Fibroblast of skin of left quadriceps (primary cell): ENCODE measurements around the gene PCSK6.
A peak's percentile ranks its signal among the peaks of the same experiment; 100 is the strongest.
"Not testable (repeated sequence)": the region's sequence is repeated elsewhere in the genome, so short reads cannot be mapped to it uniquely, and the experiment has no call there.

Experiments used
- DNase-seq, 2 experiments: peaks; one replicate each; pipeline ENCODE4 v3.0.0-alpha.2; 2013; ENCODE audit warnings: low read depth in 2 of 2

PCSK6 gene

DNA sequence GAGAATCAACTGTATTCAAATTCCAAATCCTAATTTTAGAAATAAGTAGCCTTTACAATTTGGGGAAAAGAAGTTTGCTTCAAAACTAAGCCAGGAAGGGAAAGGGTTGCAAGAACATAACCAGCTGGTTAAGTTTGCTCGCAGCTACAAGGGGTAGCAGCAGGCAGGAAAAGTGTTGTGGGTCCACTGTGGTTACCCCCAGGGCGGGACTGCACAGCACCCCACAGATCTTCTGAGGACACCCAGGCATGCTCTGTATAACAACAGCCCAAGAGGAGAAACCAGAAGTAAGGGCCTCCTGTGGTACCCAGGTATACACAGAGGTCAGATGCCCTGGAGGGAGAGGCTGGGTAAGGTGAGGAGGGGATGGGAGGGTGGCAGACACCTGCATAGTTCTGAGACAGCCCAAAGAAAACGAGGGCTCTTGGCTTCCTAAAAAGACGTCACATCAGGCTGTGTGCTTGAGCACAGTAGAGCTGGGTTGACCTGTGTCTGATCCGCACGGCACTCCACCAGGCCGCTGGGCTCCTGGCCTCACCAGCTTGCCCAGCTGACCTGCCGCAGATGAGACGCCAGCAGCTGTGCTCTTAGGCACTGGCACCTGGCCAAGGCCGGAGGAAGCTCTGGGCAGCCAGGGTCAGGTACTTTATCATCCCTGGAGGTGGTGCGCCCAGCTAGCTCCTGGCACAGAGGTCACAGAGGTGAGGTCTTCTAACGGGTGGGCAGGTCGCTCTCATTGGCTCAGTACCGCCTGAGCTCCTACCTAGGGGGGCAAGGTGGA, 112.7 kb downstream of the PCSK6 start:
- DNase-seq = no peak

- not testable (repeated sequence) for DNase-seq
Measured at GRCh38 chr15:101375006-101375405, 114.5 kb downstream of the PCSK6 start.

GRCh38 chr15:101374326-101374725, 115.2 kb downstream of the PCSK6 start:
- no peak for DNase-seq

DNA sequence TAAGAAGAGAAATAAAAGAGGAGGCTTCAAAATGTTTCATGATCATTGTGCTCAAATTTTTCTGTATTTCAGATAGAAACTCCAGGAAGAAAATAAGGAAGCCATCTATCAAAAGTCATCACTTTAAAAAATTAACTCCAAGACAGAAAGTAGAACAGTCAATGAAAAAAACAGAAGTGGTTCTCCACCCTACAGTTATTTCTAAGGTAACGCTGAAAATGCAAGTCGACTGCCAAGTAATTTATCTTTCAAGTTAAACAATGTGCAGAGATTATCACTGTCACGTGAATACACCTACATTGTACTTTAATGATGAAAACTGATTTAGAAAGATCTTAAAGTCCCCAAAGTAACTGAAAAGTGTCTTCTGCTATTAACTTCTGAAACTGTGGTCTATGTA, 115.9 kb downstream of the PCSK6 start:
- no peak for DNase-seq

DNA sequence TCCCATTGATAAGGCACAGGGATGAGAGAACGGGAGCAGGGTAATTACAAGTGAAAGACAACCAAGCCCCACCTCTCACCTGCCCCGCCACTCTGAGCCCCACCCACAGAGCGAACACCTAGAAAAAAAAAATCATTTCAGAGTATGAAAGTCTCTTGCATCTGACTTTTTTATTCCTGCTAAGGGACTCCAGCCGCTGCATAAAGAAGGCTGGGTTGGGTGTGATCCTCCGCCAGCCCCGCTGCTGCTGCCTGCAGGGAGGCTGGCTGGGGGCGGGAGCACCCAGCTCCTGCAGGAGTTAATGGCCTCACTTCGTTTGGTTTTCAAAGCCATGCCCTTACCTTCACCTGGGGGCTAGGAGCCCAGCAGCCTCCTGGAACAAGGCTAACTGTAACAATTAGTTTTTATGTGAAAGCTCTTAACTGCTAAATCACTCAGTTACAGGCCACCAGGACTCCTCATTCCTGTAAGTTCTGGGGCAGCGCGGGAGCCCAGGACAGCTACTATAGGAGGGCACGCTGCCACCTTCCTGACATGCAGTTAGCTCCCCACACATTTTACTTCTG, 116.5 kb downstream of the PCSK6 start:
- no peak for DNase-seq

DNA sequence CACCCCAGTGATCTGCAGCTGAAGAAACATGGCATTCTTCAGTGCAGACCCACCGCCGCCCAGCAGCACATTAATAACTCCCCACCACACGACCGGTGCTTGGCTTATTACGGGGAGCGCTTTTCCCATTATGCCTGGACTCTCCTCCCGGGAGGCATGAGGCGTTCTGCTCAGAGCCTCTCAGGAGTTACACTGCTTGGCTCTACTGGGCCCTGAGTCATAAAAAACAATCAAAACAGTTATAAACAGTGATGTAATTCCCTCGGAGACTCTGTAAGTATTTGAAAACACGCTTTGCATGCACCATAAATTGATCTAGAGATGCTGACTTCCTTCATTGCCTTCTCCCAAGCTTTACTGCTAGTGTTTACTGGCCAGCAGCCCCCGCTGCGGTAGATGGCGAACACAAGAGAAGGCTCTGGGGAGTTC, 117.3 kb downstream of the PCSK6 start:
- peak; percentile 4 to 10 for DNase-seq

- no peak for DNase-seq
Measured at GRCh38 chr15:101371519-101371918, 118.0 kb downstream of the PCSK6 start.

DNA sequence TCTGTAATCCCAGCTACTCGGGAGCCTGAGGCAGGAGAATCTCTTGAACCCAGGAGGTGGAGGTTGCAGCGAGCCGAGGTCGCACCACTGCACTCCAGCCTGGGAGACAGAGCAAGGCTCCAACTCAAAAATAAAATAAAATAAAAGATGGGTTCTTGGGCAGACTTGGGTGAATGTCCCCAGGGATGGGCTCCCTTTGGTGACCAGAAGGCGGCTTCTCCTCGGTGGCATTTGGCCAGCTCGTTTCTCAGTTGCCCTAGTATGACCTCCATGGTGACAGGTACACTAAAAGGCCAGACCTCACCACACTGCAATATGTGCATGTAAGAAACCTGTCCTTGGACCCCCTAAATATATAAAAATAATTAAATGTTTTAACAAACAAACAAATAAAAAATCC, 118.4 kb downstream of the PCSK6 start:
- no peak for DNase-seq

DNA sequence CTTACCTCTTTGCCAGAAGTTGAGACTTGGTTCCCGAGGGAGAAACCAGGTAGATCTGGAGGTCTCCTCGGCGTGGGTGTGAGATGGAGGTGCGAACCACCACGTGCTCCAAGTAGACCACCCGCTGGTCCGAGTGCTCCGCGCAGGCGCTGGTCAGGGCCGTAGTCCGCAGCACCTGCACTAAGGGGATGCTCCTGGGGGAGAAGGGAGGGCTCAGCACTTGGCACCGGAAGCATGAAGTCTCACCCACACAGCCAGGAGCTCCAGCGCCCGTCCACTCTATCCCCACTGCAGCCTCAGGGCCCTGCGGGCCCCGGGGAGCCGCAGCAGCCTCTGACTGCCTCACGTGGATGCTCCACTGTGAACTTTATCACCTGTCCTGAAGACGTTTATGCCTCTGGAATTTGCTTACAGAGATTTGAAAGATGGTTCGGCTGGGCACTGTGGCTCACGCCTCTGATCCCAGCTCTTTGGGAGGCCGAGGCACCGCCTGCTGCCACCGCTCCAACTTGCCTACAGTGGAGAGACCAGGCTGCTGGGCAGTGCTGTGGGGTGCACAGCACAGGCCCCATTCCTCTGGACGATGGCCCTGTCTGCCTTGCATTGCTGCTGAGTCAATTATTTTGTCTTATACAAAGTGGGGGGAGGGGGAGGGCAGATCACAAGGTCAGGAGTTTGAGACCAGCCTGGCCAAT, 119.0 kb downstream of the PCSK6 start:
- DNase-seq = no peak

DNA sequence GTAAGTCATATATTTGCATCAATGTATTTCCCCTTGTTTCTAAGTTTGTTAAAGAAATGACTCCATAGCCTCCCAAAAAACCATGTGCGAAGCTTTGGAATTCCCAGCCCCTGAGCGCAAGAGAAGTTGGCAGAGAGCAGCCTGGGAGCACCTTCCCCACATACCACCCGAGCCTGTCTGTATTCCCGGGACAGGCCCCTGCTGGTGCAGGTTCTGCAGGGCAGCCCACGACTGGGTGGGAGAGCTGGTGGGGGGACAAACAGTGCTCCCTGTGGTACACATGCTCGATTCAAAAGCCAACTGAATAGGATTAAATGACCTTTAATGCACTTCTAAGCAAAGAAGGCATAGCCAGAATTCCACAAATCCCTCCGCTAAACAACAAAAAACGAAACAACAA, 119.8 kb downstream of the PCSK6 start:
- no peak for DNase-seq

DNA sequence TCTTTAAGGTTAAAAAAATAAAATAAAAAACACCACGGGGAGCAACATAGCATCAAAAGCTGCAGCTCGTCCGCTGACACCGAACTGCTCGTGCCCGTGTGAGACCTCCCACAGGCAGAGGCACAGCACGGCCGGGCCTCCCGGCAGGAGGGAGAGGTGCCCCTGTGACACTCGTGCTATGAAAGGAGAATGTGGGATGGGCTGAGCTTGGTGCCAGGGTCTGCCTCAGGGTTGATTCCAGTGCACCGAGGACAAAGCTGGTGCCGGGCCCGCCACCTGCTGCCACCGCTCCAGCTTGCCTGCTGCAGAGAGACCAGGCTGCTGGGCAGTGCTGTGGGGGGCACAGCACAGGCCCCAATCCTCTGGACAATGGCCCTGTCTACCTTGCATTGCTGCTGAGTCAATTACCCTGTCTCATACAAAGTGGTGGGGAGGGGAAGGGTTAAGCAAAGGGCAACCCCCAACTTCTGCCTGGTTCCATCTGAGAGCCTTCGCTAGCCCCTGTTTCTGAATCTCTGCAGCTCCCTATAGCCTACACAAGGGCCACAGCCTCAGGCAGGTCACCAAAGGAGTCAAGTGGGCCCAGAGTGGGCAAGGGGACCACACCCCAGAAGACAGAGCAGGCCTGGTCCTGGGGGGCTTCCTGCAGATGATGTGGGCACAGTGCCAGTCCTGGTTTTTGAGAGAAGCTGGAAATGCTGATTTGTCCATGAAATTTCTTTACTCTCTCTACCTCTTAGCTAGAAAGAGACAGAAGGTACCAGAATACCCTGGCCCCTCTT, 120.5 kb downstream of the PCSK6 start:
- DNase-seq = no peak

DNA sequence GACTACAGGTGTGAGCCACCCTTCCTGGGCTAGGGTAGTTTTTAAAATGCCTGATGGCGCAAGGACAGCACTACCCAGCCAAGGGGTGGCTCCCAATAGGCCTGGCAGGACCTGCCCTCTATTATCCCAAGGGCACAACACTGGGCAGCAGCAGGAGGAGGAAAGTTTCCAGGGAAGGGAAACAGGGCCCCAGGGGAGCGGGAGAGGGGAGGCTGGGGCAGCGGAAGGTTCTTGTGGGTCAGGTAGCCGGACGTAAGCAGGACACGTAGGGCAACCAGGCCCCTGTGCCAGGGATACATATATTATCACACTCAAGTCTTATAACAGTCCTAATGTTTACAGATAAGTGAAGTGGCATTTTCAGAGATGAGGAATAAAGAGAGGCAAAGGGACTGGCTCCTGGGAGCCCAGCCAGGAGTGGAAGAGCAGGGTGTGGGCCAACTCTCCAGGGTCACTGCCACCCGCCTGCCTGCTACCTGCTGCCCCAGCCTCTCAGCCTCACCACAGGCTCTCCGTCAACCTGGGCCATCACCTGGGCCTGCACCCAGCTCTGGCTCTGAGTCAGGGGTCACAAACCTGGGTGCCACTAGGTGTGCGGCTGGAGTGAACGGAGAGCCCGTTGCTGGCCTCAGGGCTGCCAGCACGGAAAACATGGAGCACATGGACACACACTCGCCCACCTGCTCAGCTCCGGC, 121.3 kb downstream of the PCSK6 start:
- no peak for DNase-seq

- DNase-seq = no peak
Measured at GRCh38 chr15:101366853-101367252, 122.7 kb downstream of the PCSK6 start.

- DNase-seq = no peak
Measured at GRCh38 chr15:101362986-101363566, 126.4 kb downstream of the PCSK6 start.

DNA sequence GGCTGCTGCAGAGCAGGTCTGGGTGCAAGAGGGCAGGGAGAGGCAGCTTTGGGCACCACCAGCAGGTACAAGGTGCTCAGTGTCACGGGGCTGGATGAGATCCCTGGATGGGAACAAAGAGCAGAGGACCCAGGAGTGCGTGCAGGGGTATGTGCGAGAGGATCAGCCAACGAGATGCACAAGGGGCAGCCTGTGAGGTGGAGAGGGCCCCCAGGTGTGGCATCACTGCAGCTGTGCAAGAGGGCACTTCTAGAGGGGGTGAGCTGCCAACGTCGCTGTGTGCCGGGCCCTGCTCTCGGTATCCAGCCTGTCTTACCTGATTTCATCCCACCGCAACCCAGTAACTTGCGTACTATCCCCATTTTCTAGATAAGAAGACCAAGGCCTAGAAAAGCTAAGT, 127.1 kb downstream of the PCSK6 start:
- no peak for DNase-seq

DNA sequence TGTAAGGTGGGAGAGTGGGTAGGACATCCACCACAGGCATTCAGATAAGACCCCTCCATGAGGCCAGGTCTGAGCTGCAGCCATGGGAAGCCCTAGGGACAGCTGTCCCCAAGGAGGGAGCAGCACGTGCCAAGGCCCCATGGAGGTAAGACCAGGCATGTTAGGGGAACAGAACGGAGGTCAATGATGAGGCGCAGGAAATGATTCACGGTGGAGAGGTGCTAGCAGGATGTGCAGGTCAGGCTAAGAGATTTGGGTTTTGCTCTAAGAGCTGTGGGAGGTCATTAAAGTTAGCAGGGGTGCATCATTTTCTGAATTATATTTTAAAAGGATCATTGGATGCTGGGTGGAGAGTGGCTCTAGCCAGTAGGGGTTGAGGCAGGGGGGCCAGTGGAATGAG, 128.1 kb downstream of the PCSK6 start:
- DNase-seq = no peak

DNA sequence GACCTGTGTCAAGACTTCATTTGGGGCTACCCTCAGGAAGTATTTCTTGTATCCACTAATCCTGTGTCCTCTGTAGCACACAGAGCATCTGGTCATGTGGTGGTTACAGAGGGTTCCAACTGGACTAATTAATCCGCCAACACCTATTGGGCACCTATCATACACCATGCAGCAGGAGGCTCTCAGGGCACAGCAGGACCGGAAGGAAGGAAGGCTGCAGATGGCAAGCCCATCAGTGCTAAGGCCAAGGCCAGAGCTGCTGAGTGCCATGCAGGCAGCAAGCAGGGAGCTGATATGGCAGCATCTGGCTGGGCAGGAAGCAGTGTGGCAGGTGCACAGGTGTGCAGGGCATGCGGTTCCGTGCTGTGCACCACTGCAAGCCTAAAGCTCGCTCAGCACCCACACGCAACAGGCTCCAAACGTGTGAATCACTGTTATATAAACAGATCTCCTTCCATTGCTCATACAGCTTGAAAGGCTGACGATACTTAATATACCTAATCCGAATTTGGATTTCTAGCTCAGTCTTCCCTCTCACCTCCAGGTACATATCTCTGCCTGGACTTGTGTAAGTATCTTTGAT, 130.1 kb downstream of the PCSK6 start:
- no peak for DNase-seq

DNA sequence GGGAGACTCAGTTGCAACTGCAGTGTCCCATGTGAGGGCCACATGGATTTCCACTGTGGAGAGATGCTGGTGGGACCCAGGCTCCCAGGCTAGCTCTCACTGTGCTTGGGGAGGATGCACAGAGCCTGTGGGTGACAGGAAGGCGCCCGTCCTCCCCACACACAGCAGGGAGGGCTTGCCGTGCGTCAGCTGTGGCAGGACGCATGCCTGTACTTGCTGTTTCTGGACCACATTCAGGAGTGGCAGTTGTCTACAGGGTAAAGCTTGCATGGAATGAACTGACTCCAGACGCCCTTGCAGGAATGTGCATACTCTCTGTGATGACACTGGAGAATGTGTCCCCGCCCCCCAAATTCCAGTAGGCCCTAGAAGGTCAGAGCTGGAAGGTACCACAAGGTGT, 130.6 kb downstream of the PCSK6 start:
- no peak for DNase-seq

DNA sequence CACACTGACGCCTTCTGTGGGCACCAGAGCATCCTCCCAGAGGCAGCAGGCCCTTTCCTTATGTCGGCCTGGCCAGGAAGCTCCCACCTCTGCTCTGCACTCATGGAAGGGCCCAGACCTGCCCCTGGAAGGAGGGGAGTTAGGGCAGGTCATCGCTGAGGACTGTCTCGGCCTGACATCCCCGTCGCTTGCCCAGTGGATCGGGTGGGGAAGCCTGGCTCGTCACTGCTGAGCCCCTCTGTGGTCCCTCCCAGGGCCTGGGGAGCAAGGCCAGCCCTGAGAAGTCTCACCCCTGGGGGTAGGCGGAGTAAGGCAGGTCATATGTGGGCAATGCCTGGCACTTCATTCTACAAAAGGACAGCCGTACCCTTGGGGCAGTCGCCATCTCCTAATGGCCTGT, 131.6 kb downstream of the PCSK6 start:
- no peak for DNase-seq

- DNase-seq = no peak
Measured at GRCh38 chr15:101357333-101357732, 132.2 kb downstream of the PCSK6 start.
